Measurements from ENCODE around the gene MIOS.

The MIOS gene

DNA sequence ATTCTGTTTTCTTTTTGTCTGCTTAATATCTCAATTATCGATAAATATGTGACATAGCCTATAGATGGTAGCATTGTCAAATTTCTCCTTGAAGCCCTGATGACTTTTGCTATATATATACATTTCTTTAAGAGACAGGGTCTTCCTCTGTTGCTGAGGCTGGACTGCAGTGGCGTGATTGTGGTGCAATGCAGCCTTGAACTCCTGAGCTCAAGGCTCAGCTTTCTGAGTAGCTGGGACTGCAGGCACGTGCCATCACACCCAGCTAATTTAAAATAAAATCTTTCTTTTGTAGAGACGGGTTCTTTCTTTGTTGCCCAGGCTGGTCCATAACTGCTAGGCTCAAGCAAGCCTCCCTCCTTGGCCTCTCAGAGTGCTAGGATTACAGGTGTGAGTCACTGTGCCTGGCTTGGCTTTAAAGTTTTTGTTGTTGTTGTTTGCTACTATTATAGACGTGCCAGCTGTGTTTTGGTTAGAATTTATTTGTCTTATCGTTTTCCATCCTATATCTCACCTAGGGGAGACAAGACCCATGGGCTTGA, 80.9 kb downstream of the MIOS start:
- H3K4me3 ChIP-seq (ENCODE audit: low read depth, low read length) = no peak overlapping the region
- POLR2A ChIA-PET = interaction anchor here (0.6 kb wide), 1 partner anchor 66 kb away, joined by 3 read pairs; no protein-coding TSS in a partner anchor

DNA sequence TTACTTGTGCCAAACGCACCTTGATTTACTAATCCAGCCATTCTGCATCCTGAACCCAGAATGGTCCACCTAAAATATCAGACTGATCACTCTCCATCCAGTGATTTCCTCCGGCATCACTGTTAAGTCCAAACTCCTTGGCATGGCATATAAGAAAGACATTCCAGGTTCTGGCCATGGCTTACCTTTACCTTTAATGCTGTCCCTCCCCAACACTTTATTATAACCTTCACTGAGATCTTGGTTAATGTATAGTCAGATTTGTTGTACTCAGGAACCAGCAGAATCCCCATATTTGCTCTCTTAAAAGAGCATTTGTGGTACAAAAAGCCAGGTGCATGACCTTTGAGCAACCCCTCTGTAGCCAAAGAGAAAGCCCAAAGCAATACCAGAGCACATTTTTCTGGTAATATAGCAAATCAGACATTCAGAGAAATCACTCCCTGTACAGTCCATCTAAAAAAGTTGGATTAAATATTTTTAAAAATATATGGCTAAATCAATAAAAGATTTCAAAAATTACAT, 84.1 kb downstream of the MIOS start:
- H3K4me3 ChIP-seq (ENCODE audit: low read depth, low read length) = no peak overlapping the region
- H3K9me3 ChIP-seq (ENCODE audit: control insufficient read depth, insufficient read depth, low read depth, low read length) = no peaks in the 10 kb centered on the region
- H3K4me1 ChIP-seq (ENCODE audit: control insufficient read depth, insufficient read depth, low read length) = peaks cover 15% of the 10 kb centered on the region
- H3K27ac ChIP-seq (ENCODE audit: extremely low read depth, low read depth, low read length) = no peak overlapping the region
- POLR2A ChIA-PET = interaction anchor here (1.9 kb wide), 1 partner anchor 10 kb away, joined by 5 read pairs; the partner anchor contains the start of gene UMAD1
- TF ChIP-seq ZSCAN23 (tag by site-specific recombination; IDR thresholded peaks at IDR 0.05) (no peak), ZBTB21 (tag by site-specific recombination; IDR thresholded peaks at IDR 0.05) (no peak), ZEB2 (tag by site-specific recombination; IDR thresholded peaks at IDR 0.05) (no peak), ZNF654 (tag by site-specific recombination; IDR thresholded peaks at IDR 0.05; ENCODE audit: low read depth) (no peak), ZBTB8A (tag by site-specific recombination; IDR thresholded peaks at IDR 0.05) (no peak), ZNF558 (tag by site-specific recombination; IDR thresholded peaks at IDR 0.05) (no peak), ZFP37 (tag by site-specific recombination; IDR thresholded peaks at IDR 0.05) (no peak), ZNF112 (tag by site-specific recombination; IDR thresholded peaks at IDR 0.05) (no peak), ZNF292 (tag by site-specific recombination; IDR thresholded peaks at IDR 0.05; ENCODE audit: borderline replicate concordance, low read depth) (no peak)
- TF ChIP-seq, protein P1, sequence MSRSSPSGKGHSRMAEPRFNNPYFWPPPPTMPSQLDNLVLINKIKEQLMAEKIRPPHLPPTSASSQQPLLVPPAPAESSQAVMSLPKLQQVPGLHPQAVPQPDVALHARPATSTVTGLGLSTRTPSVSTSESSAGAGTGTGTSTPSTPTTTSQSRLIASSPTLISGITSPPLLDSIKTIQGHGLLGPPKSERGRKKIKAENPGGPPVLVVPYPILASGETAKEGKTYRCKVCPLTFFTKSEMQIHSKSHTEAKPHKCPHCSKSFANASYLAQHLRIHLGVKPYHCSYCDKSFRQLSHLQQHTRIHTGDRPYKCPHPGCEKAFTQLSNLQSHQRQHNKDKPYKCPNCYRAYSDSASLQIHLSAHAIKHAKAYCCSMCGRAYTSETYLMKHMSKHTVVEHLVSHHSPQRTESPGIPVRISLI (tag by site-specific recombination; IDR thresholded peaks at IDR 0.05) = no peak
- TF ChIP-seq, protein P2, sequence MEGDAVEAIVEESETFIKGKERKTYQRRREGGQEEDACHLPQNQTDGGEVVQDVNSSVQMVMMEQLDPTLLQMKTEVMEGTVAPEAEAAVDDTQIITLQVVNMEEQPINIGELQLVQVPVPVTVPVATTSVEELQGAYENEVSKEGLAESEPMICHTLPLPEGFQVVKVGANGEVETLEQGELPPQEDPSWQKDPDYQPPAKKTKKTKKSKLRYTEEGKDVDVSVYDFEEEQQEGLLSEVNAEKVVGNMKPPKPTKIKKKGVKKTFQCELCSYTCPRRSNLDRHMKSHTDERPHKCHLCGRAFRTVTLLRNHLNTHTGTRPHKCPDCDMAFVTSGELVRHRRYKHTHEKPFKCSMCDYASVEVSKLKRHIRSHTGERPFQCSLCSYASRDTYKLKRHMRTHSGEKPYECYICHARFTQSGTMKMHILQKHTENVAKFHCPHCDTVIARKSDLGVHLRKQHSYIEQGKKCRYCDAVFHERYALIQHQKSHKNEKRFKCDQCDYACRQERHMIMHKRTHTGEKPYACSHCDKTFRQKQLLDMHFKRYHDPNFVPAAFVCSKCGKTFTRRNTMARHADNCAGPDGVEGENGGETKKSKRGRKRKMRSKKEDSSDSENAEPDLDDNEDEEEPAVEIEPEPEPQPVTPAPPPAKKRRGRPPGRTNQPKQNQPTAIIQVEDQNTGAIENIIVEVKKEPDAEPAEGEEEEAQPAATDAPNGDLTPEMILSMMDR (tag by site-specific recombination; IDR thresholded peaks at IDR 0.05) = no peak
- TF ChIP-seq, protein P3, sequence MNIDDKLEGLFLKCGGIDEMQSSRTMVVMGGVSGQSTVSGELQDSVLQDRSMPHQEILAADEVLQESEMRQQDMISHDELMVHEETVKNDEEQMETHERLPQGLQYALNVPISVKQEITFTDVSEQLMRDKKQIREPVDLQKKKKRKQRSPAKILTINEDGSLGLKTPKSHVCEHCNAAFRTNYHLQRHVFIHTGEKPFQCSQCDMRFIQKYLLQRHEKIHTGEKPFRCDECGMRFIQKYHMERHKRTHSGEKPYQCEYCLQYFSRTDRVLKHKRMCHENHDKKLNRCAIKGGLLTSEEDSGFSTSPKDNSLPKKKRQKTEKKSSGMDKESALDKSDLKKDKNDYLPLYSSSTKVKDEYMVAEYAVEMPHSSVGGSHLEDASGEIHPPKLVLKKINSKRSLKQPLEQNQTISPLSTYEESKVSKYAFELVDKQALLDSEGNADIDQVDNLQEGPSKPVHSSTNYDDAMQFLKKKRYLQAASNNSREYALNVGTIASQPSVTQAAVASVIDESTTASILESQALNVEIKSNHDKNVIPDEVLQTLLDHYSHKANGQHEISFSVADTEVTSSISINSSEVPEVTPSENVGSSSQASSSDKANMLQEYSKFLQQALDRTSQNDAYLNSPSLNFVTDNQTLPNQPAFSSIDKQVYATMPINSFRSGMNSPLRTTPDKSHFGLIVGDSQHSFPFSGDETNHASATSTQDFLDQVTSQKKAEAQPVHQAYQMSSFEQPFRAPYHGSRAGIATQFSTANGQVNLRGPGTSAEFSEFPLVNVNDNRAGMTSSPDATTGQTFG (tag by site-specific recombination; IDR thresholded peaks at IDR 0.05; ENCODE audit: borderline replicate concordance) = no peak
- H3K36me3 ChIP-seq (ENCODE audit: control insufficient read depth in 2 of 2, insufficient read depth in 1 of 2, low read length in 2 of 2) = no peaks in the 10 kb centered on the region
- CTCF ChIA-PET = no interaction called here

More for the DNA sequence above, 80.9 kb downstream of the MIOS start:
- Histone ChIP-seq H3K27ac (ENCODE audit: extremely low read depth, low read depth, low read length) (no peak overlapping the region), H3K9me3 (ENCODE audit: control insufficient read depth, insufficient read depth, low read depth, low read length) (no peaks in the 10 kb centered on the region), H3K4me1 (ENCODE audit: control insufficient read depth, insufficient read depth, low read length) (peaks cover 6% of the 10 kb centered on the region), H3K36me3 (ENCODE audit: control insufficient read depth in 2 of 2, insufficient read depth in 1 of 2, low read length in 2 of 2) (no peaks in the 10 kb centered on the region)
- TF ChIP-seq ZSCAN30 (tag by site-specific recombination; IDR thresholded peaks at IDR 0.05) = no peak
- peak; percentile 55 for TF ChIP-seq FEZF1 (tag by site-specific recombination; IDR thresholded peaks at IDR 0.05)
- no peak for TF ChIP-seq ZBTB48 (tag by site-specific recombination; IDR thresholded peaks at IDR 0.05)
- no peak for TF ChIP-seq ZNF2 (tag by site-specific recombination; IDR thresholded peaks at IDR 0.05)
- no peak for TF ChIP-seq ZNF677 (tag by site-specific recombination; IDR thresholded peaks at IDR 0.05)
- CTCF ChIA-PET = interaction anchor here (0.6 kb wide), 1 partner anchor 543 kb away, joined by 3 read pairs; no protein-coding TSS in a partner anchor
